Endometrial microvascular endothelial cells (primary cell): ENCODE measurements around the gene SNRPN. TPM values are rescaled to one million over a fixed set of nuclear protein-coding genes. Genes with fewer than 3 reads are reported as not detected.
"Not testable (repeated sequence)": the region's sequence is repeated elsewhere in the genome, so short reads cannot be mapped to it uniquely, and the experiment has no call there.

Source experiments
- in situ Hi-C: cut with HindIII; loops from 2 replicates; pipeline ENCODE4 v1.10.0; 2017; ENCODE audit warnings: low sequenced_read_pairs, low pct_unique_long_range_greater_than_20kb; ENCODE audit errors: inconsistent ontology term
- total RNA-seq: library from RNA; depleted of rRNA; stranded (reverse); fragments of >200 nt; gene quantifications from one replicate; pipeline ENCODE4 v1.2.3, GENCODE V29; 2015; ENCODE audit errors: inconsistent ontology term

The SNRPN gene
- total RNA-seq, 1 donor from 2014 or later: 44.4 TPM

DNA sequence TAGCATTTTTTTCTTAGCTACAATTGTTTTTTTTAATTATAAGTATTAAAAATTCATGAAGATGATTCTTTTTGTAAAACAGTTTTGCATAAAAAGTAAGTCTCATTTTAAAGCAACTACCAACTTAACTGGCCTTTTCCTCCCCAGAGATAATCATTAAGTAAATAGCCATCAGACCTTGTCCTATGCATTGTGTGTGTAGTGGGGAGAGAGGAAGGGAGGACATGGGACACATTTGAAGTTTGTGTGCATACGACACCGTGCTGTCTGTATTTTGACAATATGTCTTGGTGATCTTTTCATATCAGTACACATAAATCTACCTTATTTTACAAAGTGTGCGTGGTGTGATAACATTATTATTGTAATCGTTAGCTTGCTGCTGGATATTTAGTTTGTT, 8.1 kb downstream of the SNRPN start:
- in situ Hi-C loops: no loop called here

GRCh38 chr15:24966364-24967103, 11.7 kb downstream of the SNRPN start:
- in situ Hi-C loops: no loop called here

DNA sequence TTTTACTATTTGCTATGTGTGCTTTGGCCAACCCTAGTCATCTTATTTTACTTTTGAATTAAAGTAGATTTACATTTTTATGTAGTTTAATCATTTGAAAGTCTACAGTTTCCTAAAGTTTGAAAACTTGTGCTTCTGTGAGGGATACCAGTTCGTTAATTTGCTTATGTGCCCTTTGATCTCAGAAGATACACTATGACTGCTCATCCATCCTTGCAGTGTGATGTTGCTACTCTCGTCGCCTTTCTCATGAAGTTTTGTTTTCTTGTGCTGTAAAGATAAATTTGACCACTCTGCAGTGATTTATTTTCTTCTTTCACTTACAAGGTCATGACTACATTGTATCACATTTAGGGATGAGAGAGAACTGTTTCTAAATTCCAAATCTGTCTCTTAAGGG, 16.3 kb downstream of the SNRPN start:
- in situ Hi-C loops: no loop called here

GRCh38 chr15:24971772-24972171, 17.0 kb downstream of the SNRPN start:
- in situ Hi-C loops: no loop called here

DNA sequence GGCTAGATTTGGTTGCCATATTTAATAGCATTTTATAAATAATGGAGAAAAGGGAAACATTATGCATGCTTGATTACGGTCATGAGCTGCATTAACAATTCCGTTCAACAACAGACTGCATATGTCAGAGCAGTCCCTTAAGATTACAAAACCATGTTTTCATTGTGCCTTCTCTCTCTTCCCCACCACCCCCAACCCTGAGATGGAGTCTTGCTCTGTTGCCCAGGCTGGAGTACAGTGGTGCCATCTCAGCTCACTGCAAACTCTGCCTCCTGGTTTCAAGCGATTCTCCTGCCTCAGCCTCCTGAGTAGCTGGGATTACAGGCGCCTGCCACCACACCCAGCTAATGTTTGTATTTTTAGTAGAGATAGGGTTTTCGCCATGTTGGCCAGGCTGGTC, 17.9 kb downstream of the SNRPN start:
- in situ Hi-C loops: not testable (repeated sequence)

GRCh38 chr15:24976932-24977331, 22.1 kb downstream of the SNRPN start:
- in situ Hi-C loops: no loop called here

- in situ Hi-C loops: no loop called here
Observed at GRCh38 chr15:24977686-24978085, 22.9 kb downstream of the SNRPN start.

DNA sequence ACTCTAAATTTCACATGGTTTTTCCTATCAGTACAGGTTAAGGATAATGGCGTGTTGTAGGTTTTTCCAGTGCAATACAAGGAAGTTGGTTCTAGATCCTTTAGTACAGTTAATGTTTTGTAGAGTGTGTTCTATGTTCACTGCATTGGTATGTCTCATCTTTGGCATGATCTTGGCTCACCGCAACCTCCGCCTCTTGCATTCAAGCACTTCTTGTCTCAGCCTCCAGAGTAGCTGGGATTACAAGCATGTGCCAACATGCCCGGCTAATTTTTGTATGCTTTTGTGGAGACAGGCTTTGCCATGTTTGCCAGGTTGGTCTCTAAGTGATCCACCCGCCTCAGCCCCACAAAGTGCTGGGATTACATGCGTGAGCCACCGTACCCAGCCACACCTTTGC, 30.4 kb downstream of the SNRPN start:
- in situ Hi-C loops: no loop called here

DNA sequence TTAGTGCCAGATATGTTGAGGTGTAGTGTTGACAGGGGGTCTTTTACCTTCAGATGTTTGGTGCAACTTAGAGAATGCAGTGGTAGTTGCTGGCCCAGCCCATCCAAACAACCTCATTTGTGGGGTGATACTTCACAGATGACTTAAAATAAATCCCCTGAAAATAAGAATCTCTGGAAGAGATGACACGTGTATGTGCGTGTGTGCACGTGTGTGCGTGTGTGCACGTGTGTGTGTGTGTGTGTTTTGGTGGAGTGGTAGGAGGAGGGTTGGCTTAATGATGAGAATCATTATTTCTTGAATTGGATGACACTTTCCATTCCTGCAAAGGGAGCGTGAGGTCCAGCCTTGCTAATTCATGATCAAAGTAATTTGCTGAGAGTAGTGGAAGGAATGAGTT, 31.9 kb downstream of the SNRPN start:
- in situ Hi-C loops: no loop called here

DNA sequence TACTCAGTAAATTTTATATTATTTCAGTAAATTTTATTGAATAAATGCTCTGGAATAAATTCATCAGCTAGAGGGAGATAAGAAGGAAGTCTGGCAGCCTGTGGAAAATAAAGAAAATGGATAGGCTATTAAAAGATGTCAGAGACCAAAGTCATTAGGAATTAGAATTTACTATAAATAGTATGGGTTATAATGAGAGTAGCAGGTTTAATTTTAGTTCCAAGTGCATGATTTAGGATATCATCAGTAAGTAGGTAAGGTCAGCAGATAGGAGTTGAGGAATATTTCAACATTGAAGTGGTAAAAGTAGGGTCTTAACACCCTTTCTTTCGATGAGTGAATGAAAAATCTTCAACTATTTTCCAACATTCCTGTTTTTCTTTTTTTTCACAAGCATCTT, 64.6 kb downstream of the SNRPN start:
- in situ Hi-C loops: no loop called here

- in situ Hi-C loops: no loop called here
Observed at GRCh38 chr15:25022233-25022632, 67.4 kb downstream of the SNRPN start.

Other genes starting within 250 kb of the SNRPN start
- 4.8 TPM for gene SNURF, start within 50 bp of the SNRPN start, total RNA-seq